22Rv1 (cell line): ENCODE results near the gene ZNF792.

Experiments used
- CTCF ChIP-seq: fragments of 450-650 bp; IDR thresholded peaks from 2 replicates; pipeline ENCODE4 v1.5.1; 2017; ENCODE audit warnings: mild to moderate bottlenecking
- ZFX ChIP-seq: fragments of 450-650 bp; IDR thresholded peaks from 2 replicates; pipeline ENCODE4 v1.6.1; 2017; ENCODE audit warnings: antibody characterized with exemption, borderline replicate concordance

- TF ChIP-seq CTCF, result no peak
- TF ChIP-seq ZFX, result no peak
Observed at GRCh38 chr19:34910770-34911169, 53.3 kb downstream of the ZNF792 start.
